Measurements from ENCODE around the gene AK5.
"Not testable (repeated sequence)": the region's sequence is repeated elsewhere in the genome, so short reads cannot be mapped to it uniquely, and the experiment has no call there.

Gene AK5

DNA sequence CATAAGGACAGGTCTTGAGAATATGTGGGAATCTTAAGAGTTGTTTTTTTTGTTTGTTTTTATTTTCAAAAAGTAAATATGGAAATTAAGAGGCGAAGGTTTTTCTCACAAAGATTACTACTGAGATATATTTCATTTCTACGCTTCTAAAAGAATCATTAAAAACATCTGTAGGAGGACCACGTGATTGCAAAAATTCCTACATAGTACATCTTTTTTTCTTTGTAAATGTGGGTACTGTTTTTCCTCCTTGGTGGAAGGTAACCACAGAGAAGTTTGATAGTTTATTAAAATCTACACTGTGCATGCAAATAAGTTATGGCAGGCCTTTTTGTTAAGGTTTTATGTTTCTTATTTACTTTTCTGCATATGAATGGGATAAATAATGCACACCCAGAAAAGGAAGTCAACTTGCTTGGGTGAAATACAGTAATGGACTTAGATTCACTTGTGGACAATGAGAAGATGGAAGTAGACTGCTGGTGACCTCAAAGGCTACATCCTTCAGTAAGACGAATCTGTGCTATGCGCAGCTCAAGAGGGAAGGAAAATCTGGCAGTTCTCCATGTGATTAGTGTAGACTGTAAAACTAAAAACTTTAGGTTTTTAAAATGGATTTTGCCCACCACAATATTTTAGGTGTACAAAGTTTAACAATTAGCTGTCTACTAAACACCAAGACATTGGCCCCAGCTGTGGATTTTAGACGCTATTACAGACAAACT is 2.0 kb downstream of the AK5 start:
- no peak overlapping the region for H3K4me3 ChIP-seq (ENCODE audit: low read depth, low read length)

DNA sequence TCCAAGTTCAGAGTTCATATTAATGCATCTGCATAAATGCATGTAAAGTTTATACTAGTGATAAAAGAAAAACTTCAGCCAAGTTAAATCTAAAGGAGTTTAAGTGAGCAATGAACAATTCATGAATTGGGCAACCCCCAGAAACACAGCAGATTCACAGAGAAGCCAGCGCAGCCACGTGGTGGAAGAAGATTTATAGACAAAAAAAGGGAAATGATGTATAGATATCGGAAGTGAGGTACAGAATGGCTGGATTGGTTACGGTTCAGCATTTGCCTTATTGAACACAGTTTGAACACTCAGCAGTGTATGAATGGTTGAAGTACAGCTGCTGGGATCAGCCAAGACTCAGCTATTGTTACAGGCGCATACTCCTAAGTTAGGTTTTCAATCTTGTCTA is 5.7 kb downstream of the AK5 start:
- H3K4me3 ChIP-seq (ENCODE audit: low read depth, low read length) = no peak overlapping the region

DNA sequence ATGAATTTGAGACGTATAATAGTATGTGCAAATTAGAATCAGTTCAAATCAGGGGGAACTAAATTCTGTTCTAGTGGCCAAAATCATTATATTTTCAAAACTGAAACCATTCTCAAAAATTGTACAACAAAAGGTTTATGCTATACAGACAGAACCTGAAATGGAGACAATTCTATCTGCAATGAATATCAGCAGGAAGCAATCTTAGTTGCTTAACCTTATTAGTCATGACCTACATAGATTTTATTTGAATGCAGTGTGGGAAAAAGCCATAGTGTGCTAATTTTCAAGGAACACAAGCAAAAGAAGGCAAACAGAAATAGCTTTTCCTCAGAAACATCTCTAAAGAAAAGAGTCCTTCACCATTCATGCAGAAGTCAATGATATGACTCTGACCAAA is 6.5 kb downstream of the AK5 start:
- H3K4me3 ChIP-seq (ENCODE audit: low read depth, low read length) = no peak overlapping the region

DNA sequence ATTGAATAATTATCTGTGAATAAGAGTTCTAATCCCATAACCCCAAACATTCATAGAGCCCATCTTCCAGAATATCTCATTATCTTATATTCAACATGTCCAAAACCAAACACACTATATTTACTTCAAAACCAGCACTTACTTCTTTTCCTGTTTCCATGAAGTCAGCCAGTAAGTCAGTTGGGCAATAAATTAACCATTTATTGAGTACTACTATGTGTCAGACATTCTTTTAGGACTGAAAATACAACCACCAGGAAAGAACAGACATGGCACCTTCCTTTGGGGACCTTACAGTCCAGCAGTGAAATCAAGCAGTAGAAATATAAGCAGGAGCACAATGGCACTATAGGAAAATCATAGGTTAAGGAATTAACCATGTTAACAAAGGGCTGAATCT is 8.8 kb downstream of the AK5 start:
- no peak overlapping the region for H3K4me3 ChIP-seq (ENCODE audit: low read depth, low read length)

DNA sequence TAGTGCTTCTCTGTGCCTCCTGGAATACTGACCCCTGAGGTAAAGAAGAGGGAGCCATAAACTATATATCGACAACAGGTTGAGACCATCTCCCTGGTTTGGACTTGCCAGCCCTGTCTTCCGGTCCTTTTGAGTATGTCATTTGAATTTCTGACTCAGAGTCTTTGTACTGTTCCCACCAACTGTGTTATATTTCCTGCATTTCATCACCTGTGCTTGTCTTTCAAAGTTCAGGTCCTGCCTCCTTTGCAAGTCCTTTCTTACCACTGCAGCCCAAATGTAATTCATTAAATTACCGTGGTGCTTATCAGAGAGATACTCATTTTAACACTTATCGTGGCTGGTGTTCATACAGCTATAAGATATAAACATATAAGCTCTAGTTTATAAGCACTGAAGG is 10.7 kb downstream of the AK5 start:
- H3K4me3 ChIP-seq (ENCODE audit: low read depth, low read length) = no peak overlapping the region

DNA sequence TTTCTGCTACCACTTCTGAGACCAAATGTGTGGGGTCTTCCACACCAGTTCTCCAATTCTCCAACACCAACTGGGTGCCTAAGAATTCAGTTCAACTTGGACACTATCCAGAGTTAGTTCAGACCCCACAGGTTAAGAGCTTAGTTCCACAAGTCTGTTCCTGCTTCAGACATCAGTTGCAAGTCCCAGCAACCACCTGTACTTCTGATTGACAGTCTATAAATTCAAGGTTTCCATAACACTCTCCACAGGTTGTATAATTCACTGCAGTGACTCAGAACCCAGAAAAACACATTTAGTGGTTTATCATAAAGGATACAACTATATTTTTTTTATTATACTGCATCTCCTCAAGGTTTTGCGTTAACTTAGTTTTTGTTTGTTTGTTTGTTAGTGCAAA is 18.7 kb downstream of the AK5 start:
- no peak overlapping the region for H3K4me3 ChIP-seq (ENCODE audit: low read depth, low read length)

DNA sequence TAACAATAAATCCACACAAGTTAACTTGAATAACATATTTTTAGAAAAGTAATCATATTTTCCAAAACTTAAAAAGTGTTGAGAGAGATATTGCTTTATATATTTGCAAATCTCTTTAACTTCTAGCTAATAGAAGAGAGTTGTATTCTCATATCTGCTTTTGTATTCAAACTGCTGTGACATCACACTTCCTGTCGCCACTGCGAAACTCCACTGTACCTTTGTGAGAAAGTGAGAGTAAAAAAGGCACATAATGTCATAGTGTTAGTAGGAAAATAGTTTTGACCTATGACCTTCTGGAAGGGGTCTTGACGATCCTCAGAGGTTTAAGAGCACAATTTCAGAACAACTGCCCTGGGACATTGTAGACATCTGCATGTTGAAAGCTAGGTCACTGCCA is 21.6 kb downstream of the AK5 start:
- H3K4me3 ChIP-seq (ENCODE audit: low read depth, low read length) = no peak overlapping the region

DNA sequence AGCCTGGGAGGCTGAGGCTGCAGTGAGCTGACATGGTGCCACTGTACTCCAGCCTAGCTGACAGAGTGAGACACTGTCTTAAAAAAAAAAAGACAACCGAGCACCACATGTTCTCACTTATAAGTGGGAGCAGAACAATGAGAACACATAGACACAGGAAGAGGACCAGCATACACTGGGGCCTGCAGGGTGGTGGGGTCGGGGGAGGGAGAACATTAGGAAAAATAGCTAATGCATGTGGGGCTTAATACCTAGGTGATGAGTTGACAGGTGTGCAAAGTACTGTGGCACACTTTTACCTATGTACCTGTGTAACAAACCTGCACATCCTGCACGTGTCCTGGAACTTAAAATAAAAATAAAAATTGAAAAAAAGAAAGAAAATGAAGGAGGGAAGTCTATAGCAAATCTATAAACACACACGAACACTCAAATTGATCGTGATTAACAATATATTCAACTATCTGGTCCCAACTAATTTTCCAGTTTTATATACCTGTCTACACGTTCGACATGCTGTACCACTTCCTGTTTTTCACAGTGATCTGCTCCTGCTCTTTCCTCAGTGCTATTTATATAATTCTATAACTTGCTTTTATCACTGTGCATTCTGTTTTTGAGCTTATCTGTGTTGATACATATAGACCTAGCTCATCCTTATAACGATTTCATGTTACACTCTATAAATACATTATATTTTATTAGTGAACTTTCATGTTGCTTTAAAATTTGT is 27.2 kb downstream of the AK5 start:
- no peak overlapping the region for H3K4me3 ChIP-seq (ENCODE audit: low read depth, low read length)

DNA sequence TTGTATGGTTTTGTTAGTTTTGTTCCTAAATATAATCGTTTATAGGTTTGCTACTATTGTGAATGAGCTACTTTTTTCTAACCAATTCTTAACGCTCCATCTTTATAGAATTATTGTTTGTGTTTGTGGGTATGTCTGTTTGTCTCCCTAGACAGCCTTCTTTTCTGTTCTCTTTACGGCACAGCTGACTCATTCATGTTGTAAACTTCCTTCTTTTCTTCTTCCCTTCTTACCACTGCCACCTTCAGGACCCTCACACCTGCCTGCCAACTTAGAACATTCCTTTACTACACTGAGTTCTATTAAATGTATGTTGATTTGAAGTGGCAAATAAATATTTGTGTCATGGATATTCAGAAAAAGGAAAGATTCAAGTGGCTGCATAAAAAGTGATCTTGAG is 29.1 kb downstream of the AK5 start:
- H3K4me3 ChIP-seq (ENCODE audit: low read depth, low read length) = no peak overlapping the region

DNA sequence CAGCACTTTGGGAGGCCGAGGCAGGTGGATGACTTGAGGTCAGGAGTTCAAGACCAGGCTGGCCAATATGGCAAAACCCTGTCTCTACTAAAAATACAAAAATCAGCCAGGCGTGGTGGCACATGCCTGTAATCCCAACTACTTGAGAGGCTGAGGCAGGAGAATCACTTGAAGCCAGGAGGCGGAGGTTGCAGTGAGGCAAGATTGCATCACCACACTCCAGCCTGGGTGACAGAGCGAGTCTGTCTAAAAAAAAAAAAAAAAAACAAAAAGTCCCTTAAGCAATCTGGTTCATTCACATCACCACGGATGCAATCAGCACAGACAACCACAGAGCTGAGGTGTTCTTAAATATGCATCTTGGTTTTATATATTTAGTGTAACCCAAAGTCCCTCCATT is 30.5 kb downstream of the AK5 start:
- not testable (repeated sequence) for H3K4me3 ChIP-seq (ENCODE audit: low read depth, low read length)

DNA sequence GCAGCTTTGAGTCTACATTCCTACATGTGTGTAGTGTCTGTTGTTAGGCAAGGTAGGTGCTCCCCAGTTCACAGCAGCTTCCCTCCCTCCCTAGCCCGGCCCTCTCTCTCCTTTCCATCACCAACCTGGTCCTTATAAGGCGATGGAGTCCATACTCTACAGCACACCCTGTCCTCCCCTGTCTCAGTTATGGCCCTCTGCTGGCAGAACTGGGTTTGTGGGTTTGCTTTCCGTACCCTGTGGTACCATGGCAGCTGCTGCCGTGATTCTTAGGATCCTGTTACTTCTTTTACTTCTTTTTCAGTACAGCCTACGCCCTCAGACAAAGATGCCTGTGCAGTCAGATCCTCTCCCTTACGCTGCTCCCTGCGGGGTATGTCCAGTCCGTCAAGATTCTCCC is 31.7 kb downstream of the AK5 start:
- H3K4me3 ChIP-seq (ENCODE audit: low read depth, low read length) = no peak overlapping the region

DNA sequence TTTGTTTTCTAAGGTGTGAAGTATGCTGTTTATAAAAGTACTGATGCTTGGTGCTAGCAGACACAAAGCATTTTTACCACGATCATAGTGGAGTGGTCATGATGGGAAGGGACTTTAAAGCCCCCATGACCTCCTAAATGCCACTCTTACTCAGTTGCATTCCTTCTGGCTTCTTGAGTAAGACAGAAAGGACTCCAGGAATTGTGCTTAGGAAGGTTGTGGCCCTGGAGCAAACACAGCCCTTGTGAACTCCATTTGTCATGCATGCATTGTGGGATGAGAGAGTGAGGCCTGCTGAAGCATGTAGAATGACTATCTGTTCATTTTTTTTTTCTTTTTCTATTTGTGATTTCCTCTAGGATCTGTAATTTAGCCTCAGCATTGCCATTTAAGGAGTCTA is 34.2 kb downstream of the AK5 start:
- no peak overlapping the region for H3K4me3 ChIP-seq (ENCODE audit: low read depth, low read length)

DNA sequence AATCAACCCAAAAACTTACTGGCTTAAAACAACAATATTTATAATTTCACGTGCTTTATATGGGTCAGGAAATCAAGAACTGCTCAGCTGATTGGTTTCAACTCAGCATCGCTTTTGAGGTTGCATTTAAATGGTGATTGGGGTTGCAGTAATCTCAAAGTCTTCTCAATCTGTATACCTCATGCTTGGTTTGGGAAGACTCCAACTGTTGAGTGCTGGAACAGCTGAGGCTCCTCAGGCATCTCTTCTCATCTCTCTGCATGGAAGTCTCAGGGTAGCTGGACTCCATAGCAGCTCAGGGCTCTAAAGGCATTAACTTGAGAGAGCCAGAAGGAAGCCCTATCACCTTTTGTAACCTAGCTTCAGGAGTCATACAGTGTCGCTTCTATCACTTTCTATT is 35.1 kb downstream of the AK5 start:
- no peak overlapping the region for H3K4me3 ChIP-seq (ENCODE audit: low read depth, low read length)

DNA sequence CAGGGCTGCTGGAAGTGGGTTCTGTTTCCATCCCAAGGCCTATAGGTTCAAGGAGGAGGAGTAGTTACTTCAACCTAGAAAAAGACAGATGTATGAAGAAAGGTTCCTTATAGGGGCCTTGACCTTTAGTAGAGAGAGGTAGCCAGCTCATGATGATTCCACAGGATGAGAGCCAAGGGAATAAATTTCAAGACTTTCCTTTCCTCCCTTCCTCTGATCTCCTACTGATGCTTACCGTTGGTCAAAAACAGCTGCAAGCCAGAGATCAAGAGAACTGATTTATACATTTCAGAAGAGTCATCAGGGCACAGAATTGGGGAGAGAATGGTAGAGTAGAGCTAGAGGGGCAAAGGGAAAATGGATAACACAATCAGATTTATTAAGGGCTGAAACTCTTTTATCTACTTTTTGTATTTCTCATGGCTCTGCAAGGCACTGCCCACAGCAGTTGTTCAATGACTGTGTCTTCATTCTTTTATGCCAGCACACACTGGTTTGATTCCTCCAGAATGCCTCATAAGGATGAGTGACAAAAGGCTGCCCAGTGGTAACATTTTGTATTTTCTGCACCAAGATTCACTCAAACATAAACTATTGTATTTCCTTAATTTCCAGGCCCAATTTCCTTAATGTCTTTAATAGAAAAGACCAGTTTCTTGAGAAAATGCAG is 37.4 kb downstream of the AK5 start:
- no peak overlapping the region for H3K4me3 ChIP-seq (ENCODE audit: low read depth, low read length)

DNA sequence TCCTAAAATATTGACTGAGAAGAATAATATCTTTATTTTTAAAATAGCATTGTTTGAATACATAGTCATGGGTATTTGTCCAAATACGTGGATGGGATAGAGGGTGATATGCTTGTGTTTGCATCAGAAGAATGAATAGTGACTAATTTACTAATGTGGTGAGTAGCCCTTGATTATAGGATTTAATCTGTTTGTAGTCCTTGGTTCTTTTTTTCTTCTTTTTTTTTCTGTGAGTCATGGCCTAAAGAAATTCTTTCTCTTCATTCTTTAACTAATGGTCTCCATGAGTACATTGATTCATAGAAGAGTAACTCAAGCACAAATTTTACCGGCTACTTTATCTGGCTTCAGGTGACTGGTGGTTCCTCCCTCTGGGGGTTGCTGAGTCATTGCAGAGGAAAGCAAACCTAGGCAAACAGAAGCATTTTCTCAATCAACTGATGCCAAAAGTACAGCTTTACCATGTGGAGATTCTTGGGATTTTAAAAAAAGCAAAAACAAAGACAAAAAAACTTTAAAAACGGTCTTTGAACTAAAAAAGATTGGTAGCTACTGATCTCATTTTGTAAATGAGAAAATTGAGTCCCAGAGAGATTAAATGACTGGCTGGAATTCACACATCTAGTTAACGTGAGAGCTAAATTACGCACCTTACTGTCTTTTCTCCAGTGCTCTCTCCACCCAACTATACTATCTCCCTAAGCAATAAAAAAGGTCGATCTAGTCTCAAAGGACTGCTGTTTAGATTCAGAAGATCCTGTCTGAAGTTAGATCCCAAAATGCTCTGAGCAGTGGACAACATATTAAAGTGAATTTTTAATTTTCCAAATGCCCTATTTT is 40.5 kb downstream of the AK5 start:
- H3K4me3 ChIP-seq (ENCODE audit: low read depth, low read length) = no peak overlapping the region

DNA sequence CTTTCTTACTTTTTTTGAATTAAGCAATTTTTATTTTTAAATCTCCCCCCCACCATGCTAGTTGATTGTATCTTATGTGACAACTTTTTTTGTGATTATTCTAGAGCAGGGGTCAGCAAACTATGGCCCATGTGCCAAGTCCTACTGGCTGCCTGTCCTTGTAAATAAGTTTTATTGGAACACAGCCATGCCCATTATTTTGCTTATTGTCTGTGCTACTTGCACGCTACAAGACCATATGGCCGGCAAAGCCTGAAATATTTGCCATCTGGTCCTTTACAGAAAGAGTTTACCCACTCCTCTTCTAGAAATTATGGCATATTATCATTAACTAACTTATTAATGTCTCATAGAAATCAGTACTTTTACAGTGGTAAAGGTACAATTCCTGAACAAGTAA is 51.7 kb downstream of the AK5 start:
- H3K4me3 ChIP-seq (ENCODE audit: low read depth, low read length) = no peak overlapping the region

DNA sequence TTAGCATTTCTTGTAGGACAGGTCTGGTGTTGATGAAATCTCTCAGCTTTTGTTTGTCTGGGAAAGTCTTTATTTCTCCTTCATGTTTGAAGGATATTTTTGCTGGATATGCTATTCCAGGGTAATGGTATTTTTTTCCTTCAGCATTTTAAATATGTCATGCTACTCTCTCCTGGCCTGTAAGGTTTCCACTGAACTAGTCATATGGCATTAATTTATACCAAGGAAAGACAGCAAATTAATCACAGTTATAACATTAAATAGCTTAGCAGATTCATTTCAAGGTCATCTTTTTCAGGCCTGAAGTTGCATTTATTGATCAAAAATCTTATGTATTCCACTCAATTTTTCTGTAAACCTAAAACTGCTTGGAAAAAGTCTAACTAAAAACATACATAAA is 54.9 kb downstream of the AK5 start:
- no peak overlapping the region for H3K4me3 ChIP-seq (ENCODE audit: low read depth, low read length)

DNA sequence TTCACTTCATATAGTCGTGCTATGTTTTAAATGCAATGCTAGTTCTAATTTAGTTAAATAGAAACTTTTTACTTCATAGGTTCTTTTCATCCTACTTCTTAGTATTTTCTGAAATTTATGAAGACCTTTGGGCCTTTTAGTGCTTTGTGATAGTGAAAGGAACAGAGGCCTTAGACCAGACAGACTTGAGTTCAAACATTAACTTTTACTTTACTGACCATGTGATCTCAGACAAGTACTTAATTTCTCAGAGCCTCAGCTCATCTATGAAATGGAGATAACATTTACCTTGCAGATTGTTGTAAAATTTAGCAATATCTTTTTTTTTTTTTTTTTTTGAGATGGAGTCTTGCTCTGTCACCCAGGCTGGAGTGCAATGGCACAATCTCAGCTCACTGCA is 57.5 kb downstream of the AK5 start:
- H3K4me3 ChIP-seq (ENCODE audit: low read depth, low read length) = no peak overlapping the region

DNA sequence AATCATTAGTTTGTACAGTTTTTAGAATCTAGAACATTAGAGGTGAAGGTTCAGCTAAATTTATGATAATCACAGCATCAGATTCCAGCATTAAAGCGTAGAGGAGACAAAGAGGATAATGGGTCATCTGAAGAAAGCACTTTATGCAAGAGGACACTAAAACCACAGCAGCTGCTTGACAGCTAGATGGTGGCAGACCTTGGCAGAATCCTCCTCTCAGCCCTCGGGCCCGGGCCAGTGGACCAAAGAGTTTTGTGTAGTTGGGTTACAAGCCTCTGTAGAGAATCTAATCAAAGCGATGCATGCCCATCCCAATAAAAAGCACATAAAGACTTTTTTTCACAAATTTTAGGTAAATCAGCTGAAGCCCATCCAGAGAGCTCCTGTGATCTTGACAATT is 59.4 kb downstream of the AK5 start:
- no peak overlapping the region for H3K4me3 ChIP-seq (ENCODE audit: low read depth, low read length)

DNA sequence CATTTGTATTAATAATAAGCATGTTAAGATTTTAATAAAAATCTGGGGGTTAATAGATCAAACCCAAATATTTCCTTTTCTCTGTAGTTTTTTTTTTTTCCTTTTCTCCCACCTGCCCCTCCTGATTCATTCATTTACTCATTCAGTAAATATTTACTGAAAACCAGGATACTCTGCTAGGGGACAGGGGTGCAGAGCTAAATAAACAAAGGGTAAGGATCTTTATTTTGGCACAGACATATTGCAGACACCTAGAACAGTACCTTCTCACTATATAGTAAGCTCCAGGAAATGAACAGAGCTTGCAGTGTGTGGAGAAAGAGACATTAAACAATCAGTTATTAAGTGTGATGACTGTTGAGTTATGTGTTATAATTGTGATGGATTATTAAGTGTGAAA is 60.9 kb downstream of the AK5 start:
- no peak overlapping the region for H3K4me3 ChIP-seq (ENCODE audit: low read depth, low read length)

DNA sequence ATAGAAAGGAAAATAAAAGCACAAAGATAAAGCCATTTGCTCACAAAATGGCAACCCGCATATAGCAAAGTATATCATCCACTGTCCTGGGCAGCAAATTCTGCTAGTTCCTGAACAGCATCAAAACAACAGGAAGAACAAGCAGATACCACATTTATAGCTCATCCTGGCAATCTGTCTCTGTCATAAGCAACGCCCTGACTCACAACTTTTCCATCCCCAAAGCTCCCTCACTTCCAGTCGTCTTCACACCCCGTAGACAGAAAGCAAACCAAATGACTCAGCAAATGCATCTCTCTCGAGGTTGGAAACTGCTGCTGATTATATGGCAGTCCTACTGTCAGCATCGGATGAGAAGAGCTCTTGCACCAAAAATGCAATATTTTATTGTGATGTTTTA is 65.8 kb downstream of the AK5 start:
- no peak overlapping the region for H3K4me3 ChIP-seq (ENCODE audit: low read depth, low read length)

All from iPS-11a (cell line).